IMR-90 (cell line): Measurements from ENCODE around the gene ZCCHC24.

Experiments
- BHLHE40 ChIP-seq: fragments of 150-350 bp; IDR thresholded peaks from 2 replicates; pipeline ENCODE4 v1.6.1; 2016; ENCODE audit warnings: mild to moderate bottlenecking, low read depth, low read length
- CTCF ChIP-seq: conservative IDR thresholded peaks from 2 replicates; pipeline ENCODE4 v1.5.1; 2012; ENCODE audit warnings: mild to moderate bottlenecking, low read depth, low read length, improper control_type of control experiment
- ELK1 ChIP-seq: fragments of 150-350 bp; IDR thresholded peaks from 2 replicates; pipeline ENCODE4 v1.6.1; 2016; ENCODE audit warnings: low read depth, mild to moderate bottlenecking, low read length, moderate library complexity, borderline replicate concordance
- MAFK ChIP-seq: IDR thresholded peaks from 2 replicates; pipeline ENCODE4 v1.6.1; 2012; ENCODE audit warnings: low read depth, low read length, improper control_type of control experiment
- POLR2A ChIP-seq: IDR thresholded peaks from 2 replicates; pipeline ENCODE4 v1.6.1; 2012; ENCODE audit warnings: mild to moderate bottlenecking, low read depth, low read length
- RAD21 ChIP-seq: IDR thresholded peaks from 2 replicates; pipeline ENCODE4 v1.6.1; 2012; ENCODE audit warnings: low read length, improper control_type of control experiment
- RFX5 ChIP-seq: IDR thresholded peaks from 2 replicates; pipeline ENCODE4 v1.8.0; 2012; ENCODE audit warnings: low read depth, mild to moderate bottlenecking, low read length, moderate library complexity
- SMC3 ChIP-seq: fragments of 150-350 bp; IDR thresholded peaks from 2 replicates; pipeline ENCODE4 v1.6.1; 2016; ENCODE audit warnings: low read depth, mild to moderate bottlenecking, antibody characterized with exemption, low read length, moderate library complexity
- USF2 ChIP-seq: fragments of 150-350 bp; IDR thresholded peaks from 2 replicates; pipeline ENCODE4 v1.6.1; 2017; ENCODE audit warnings: mild to moderate bottlenecking, antibody characterized with exemption, low read length, low read depth

GRCh38 chr10:79473496-79474095 is 28.2 kb upstream of the ZCCHC24 start:
- TF ChIP-seq ELK1 (no peak), RAD21 (no peak), CTCF (no peak), POLR2A (no peak), BHLHE40 (no peak), USF2 (no peak), SMC3 (no peak), RFX5 (no peak), MAFK (no peak)
